ENCODE data around the gene KCNK1.

- TF ChIP-seq YY1 (IDR thresholded peaks at IDR 0.05; ENCODE audit: low read depth, low read length), result no peak
- TF ChIP-seq POLR2A (IDR thresholded peaks at IDR 0.05; ENCODE audit: control extremely low read depth in 1 of 2, low read depth in 2 of 2, low read length in 2 of 2), result no peak
- no peak for TF ChIP-seq CTCF (IDR thresholded peaks at IDR 0.05; ENCODE audit: control extremely low read depth in 1 of 3, insufficient read depth in 1 of 3, low read depth in 1 of 3, low read length in 3 of 3)
- no peak for TF ChIP-seq SP1 (IDR thresholded peaks at IDR 0.05; ENCODE audit: low read depth, low read length)
- no peak for TF ChIP-seq EZH2 (IDR thresholded peaks at IDR 0.05; ENCODE audit: low read depth, low read length, severe bottlenecking)
These were observed 3.3 kb upstream of the KCNK1 start for GRCh38 chr1:233610628-233611027.

All from H1 (cell line).